Loucy (cell line): ENCODE measurements around the gene ACRV1.

ENCODE experiments used
- EZH2phosphoT487 ChIP-seq: fragments of 200-600 bp; IDR thresholded peaks from 2 replicates; pipeline ENCODE4 v1.6.1; 2018; ENCODE audit warnings: antibody characterized with exemption, mild to moderate bottlenecking, moderate library complexity, borderline replicate concordance
- TF ChIP-seq, protein P1 (sequence below): fragments of 200-600 bp; sonication (generic); conservative IDR thresholded peaks from 2 replicates; pipeline ENCODE4 v1.5.1; 2014; ENCODE audit warnings: mild to moderate bottlenecking, antibody characterized with exemption, low read length

DNA sequence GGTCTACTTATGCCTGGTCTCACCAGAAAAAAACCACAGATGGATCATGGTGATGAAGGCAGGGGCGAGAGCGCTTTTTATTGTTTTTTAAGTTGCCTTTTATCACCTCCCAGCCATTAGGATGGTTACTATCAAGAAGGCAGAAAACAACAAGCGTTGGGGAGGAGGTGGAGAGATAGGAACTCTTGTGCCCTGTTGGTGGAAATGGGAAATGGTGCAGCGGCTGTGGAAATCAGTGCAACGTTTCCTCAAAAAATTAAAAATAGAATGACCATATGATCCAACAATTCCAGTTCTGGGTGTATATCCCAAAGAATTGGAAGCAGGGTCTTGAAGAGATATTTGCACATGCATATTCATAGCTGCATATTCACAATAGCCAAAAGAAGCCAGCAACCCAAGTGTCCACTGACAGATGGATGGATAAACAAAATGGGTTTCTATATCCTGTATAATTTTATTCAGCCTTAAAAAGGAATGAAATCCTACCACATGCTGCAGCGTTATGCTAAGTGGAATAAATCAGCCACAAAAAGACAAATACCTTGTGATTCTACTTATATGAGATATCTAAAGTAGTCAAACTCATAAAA lies 20.5 kb upstream of the ACRV1 start:
- TF ChIP-seq, protein P1, sequence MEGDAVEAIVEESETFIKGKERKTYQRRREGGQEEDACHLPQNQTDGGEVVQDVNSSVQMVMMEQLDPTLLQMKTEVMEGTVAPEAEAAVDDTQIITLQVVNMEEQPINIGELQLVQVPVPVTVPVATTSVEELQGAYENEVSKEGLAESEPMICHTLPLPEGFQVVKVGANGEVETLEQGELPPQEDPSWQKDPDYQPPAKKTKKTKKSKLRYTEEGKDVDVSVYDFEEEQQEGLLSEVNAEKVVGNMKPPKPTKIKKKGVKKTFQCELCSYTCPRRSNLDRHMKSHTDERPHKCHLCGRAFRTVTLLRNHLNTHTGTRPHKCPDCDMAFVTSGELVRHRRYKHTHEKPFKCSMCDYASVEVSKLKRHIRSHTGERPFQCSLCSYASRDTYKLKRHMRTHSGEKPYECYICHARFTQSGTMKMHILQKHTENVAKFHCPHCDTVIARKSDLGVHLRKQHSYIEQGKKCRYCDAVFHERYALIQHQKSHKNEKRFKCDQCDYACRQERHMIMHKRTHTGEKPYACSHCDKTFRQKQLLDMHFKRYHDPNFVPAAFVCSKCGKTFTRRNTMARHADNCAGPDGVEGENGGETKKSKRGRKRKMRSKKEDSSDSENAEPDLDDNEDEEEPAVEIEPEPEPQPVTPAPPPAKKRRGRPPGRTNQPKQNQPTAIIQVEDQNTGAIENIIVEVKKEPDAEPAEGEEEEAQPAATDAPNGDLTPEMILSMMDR, result no peak
- no peak for TF ChIP-seq EZH2phosphoT487
